SJCRH30 (cell line): ENCODE data around the gene HBD. TPM values are rescaled to one million over a fixed set of nuclear protein-coding genes. Genes with fewer than 3 reads are reported as not detected.

Experiments used
- DNase-seq, 2 experiments: peaks; one replicate each; pipeline ENCODE4 v3.0.0-alpha.2; 2015 to 2020
- H3K27ac ChIP-seq: fragments of 250-450 bp; sonication (Bioruptor Pico); 2 replicates; pipeline ENCODE4 v1.5.1; 2020; ENCODE audit warnings: mild to moderate bottlenecking, moderate library complexity
- H3K27me3 ChIP-seq: fragments of 250-450 bp; sonication (Bioruptor Pico); 2 replicates; pipeline ENCODE4 v1.5.1; 2020; ENCODE audit warnings: mild to moderate bottlenecking, moderate library complexity
- H3K36me3 ChIP-seq: fragments of 250-450 bp; sonication (Bioruptor Pico); 2 replicates; pipeline ENCODE4 v1.5.1; 2020; ENCODE audit warnings: mild to moderate bottlenecking, moderate library complexity
- H3K4me1 ChIP-seq: fragments of 250-450 bp; sonication (Bioruptor Pico); 2 replicates; pipeline ENCODE4 v1.5.1; 2020; ENCODE audit warnings: mild to moderate bottlenecking, moderate library complexity
- H3K4me3 ChIP-seq: fragments of 250-450 bp; sonication (Bioruptor Pico); 2 replicates; pipeline ENCODE4 v1.5.1; 2020; ENCODE audit warnings: mild to moderate bottlenecking, moderate library complexity
- H3K9me3 ChIP-seq: fragments of 250-450 bp; sonication (Bioruptor Pico); replicated peaks from 2 replicates; pipeline ENCODE4 v1.5.1; 2020; ENCODE audit warnings: mild to moderate bottlenecking, moderate library complexity
- total RNA-seq: library from RNA; depleted of rRNA; stranded (reverse); fragments of >200 nt; shearing (Covaris generic); gene quantifications from 2 replicates; pipeline ENCODE4 v1.2.3, GENCODE V29; 2014; rRNA removed

The HBD gene
- total RNA-seq, 1 experiment from 2014 or later, result not detected

DNA sequence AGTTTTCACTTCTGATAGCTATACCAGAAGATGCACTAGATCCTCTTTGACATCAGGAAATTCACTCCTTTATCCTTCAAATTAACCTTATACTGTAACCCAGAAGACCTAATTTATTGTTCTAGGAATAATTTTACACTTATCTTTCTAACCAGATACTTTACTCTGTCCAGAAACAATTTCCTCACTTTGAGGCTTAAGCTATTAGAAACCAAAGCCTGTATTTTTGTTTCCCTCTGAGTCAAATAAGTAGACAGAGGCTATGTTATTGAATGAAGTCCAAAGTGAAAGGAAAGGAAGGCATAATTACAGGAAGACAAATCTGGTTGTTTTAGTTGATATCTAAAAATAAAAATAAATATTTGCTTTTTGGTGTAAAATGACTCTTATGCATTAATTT is 36.0 kb downstream of the HBD start:
- H3K4me3 ChIP-seq, result no peak overlapping the region
- H3K9me3 ChIP-seq, result no peaks in the 10 kb centered on the region
- DNase-seq, result no peak
- no peaks in the 10 kb centered on the region for H3K36me3 ChIP-seq
- no peak overlapping the region for H3K27ac ChIP-seq
- H3K4me1 ChIP-seq, result no peaks in the 10 kb centered on the region
- H3K27me3 ChIP-seq, result peaks cover 4% of the 10 kb centered on the region; the same call in 1 of the 2 replicates

DNA sequence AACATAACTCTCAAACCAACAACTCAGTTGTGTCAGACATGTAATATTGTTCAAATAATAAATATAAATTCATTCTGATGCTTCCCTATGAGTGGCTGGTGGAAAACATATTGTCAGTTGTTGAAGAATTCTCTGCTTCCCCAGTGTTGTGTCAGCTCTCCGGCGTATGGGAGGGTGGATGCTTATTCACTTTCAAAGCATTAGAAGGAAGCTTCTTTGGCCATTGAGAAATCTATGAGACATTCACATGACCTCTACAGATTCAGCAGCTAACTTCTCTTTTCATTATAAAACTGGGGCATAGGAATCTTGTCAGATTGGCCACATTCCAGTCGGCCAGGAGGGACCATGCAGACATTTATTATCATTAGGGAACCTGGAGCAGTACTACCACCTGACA is 36.7 kb downstream of the HBD start:
- Histone ChIP-seq H3K4me3 (no peak overlapping the region), H3K9me3 (no peaks in the 10 kb centered on the region), H3K36me3 (no peaks in the 10 kb centered on the region), H3K4me1 (no peaks in the 10 kb centered on the region), H3K27ac (no peak overlapping the region), H3K27me3 (peaks cover 4% of the 10 kb centered on the region; the same call in 1 of the 2 replicates)
- DNase-seq, result no peak

DNA sequence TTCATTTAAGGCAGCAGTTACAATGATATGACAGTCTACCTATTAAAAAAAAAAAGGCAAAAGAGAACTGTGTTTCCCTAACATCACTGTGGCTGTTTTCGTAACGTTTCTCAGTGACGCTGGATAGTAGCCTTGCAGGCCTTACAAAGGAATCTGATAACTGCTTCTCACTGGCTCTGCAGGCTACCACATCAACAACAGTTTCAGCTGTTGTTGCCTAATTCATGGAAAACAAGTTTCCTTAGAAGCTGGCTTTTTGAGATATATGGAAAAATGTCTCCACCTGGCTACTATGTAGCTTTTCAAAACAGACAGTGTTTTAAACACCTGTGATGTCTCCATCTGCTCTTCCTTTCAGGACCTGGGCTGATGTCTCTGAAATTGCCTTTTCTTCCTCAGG is 37.6 kb downstream of the HBD start:
- no peaks in the 10 kb centered on the region for H3K36me3 ChIP-seq
- no peak overlapping the region for H3K27ac ChIP-seq
- DNase-seq, result no peak
- H3K9me3 ChIP-seq, result no peaks in the 10 kb centered on the region
- peaks cover 4% of the 10 kb centered on the region; the same call in 1 of the 2 replicates for H3K27me3 ChIP-seq
- no peaks in the 10 kb centered on the region for H3K4me1 ChIP-seq
- H3K4me3 ChIP-seq, result no peak overlapping the region

DNA sequence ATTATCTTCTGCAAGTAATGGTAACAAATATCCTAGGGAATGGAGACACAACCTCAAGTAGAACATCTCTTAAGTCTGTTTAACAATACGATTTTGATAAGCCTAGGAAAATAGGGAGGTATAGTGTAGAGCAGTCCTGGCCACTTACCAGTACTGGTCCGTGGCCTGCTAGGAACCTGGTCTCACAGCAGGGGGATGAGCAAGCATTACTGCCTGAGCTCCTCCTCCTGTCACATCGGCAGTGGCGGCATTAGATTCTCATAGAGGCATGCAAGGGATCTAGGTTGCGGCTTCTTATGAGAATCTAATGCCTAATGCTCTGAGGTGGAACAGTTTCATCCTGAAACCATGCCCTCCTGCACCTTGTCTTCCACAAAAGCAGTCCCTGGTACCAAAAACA is 38.2 kb downstream of the HBD start:
- DNase-seq, result no peak
- Histone ChIP-seq H3K27me3 (peaks cover 4% of the 10 kb centered on the region; the same call in 1 of the 2 replicates), H3K4me1 (no peaks in the 10 kb centered on the region), H3K36me3 (no peaks in the 10 kb centered on the region), H3K9me3 (no peaks in the 10 kb centered on the region), H3K4me3 (no peak overlapping the region), H3K27ac (no peak overlapping the region)

DNA sequence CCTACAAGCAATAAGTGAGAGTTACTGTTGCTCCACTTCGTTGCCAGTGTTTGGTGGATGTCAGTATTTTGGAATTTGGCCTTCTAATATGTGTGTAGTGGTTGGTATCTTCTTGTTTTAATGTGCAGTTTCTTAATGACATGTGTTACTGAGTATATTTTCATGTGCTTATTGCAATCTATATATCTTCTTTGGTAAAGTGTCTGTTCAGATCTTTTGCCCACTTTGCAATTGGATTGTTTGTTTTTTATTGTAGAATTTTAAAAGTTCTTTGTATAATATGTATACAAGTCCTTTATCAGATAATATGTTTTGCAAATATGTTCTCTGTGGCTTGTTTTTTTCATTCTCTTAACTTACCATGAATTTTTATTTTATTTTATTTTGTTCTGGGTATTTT is 41.5 kb downstream of the HBD start:
- H3K9me3 ChIP-seq, result no peaks in the 10 kb centered on the region
- no peak overlapping the region for H3K4me3 ChIP-seq

DNA sequence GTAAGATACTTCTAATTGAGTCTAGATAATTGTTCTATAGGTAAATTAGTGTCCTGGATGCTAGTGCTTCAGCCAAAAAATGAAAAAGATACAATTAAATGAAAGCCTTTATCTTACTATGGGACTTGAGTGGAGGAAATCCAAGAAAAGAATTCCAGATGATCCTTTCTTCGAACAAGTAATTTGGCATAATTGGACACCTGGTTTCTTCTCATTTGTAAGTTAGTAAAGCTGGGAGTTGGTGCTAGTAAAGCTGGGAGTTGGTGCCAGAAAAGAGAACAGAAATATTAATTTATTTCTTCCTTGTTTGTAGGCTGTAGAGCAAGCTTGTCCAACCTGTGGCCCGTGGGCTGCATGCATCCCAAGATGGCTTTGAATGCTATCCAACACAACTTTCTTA is 46.1 kb downstream of the HBD start:
- Histone ChIP-seq H3K4me1 (no peaks in the 10 kb centered on the region), H3K4me3 (no peak overlapping the region), H3K27ac (no peak overlapping the region), H3K36me3 (no peaks in the 10 kb centered on the region), H3K27me3 (no peaks in the 10 kb centered on the region), H3K9me3 (no peaks in the 10 kb centered on the region)
- DNase-seq, result no peak

More for the DNA sequence above, 41.5 kb downstream of the HBD start:
- no peaks in the 10 kb centered on the region for H3K36me3 ChIP-seq
- no peaks in the 10 kb centered on the region for H3K27me3 ChIP-seq
- no peak overlapping the region for H3K27ac ChIP-seq
- H3K4me1 ChIP-seq, result no peaks in the 10 kb centered on the region
- no peak for DNase-seq

Other genes with a start within 250 kb of the HBD start
- gene OR51L1, start 239.6 kb downstream of the HBD start, total RNA-seq, result not detected in 2 replicates
- gene OR52J3, start 188.0 kb downstream of the HBD start, total RNA-seq, result not detected in 2 replicates
- gene OR52E2, start 174.9 kb downstream of the HBD start, total RNA-seq, result not detected in 2 replicates
- gene OR52E1, start 164.9 kb downstream of the HBD start, total RNA-seq, result not detected in 2 replicates
- gene OR52A5, start 96.1 kb downstream of the HBD start, total RNA-seq, result not detected in 2 replicates
- gene OR52A1, start 79.7 kb downstream of the HBD start, total RNA-seq, result not detected in 2 replicates
- gene OR51V1, start 33.8 kb downstream of the HBD start, total RNA-seq, result not detected in 2 replicates
- gene HBB, start 7.4 kb downstream of the HBD start, total RNA-seq, result not detected in 2 replicates
- gene HBG1, start 15.4 kb upstream of the HBD start, total RNA-seq, result not detected in 2 replicates
- gene HBG2, start 20.3 kb upstream of the HBD start, total RNA-seq, result not detected in 2 replicates
- 0.26 TPM in 1 of 2 replicates, not detected in the other for gene HBE1, start 35.5 kb upstream of the HBD start, total RNA-seq
- not detected in 2 replicates for gene OR51B4, start 67.5 kb upstream of the HBD start, total RNA-seq
- gene OR51B2, start 89.8 kb upstream of the HBD start, total RNA-seq, result not detected in 2 replicates
- 0.28 TPM in 1 of 2 replicates, not detected in the other for gene OR51B5, start 109.0 kb upstream of the HBD start, total RNA-seq
- not detected in 2 replicates for gene OR51B6, start 117.0 kb upstream of the HBD start, total RNA-seq
- gene OR51M1, start 149.3 kb upstream of the HBD start, total RNA-seq, result not detected in 2 replicates
- gene OR51Q1, start 187.6 kb upstream of the HBD start, total RNA-seq, result not detected in 2 replicates
- gene OR51I1, start 207.0 kb upstream of the HBD start, total RNA-seq, result not detected in 2 replicates
- not detected in 2 replicates for gene OR51I2, start 214.8 kb upstream of the HBD start, total RNA-seq